ENCODE measurements around the gene BCL2.

GRCh38 chr18:63288311-63288710 is 31.3 kb downstream of the BCL2 start:
- TF ChIP-seq CTCF (IDR thresholded peaks at IDR 0.05) (no peak), EZH2 (IDR thresholded peaks at IDR 0.05) (no peak)
